Left lung (tissue), 10 donors: ENCODE data around the gene ELP2. TPM values are rescaled to one million over a fixed set of nuclear protein-coding genes. Genes with fewer than 3 reads are reported as not detected.

ENCODE experiments used
- ATAC-seq: fragments of 200-7000 bp; cut with Tn5 transposase; one replicate; pipeline ENCODE4 v1.9.1; 2020; ENCODE audit warnings: moderate library complexity
- DNase-seq, 4 donors: peaks; one replicate each; pipeline ENCODE4 v3.0.0-alpha.2; 2013 to 2020
- H3K27ac ChIP-seq, 2 donors: fragments of 200-600 bp; sonication (generic) in 1 of 2; one replicate each; pipeline versions ENCODE4 v1.5.0 to v1.8.0; 2020 to 2021
- H3K27me3 ChIP-seq, 2 donors: fragments of 200-600 bp; sonication (generic) in 1 of 2; one replicate each; pipeline versions ENCODE4 v1.5.0 to v1.8.0; 2020 to 2021
- H3K36me3 ChIP-seq, 2 donors: fragments of 200-600 bp; sonication (generic) in 1 of 2; one replicate each; pipeline versions ENCODE4 v1.5.0 to v1.8.0; 2020 to 2021
- H3K4me1 ChIP-seq, 2 donors: fragments of 200-600 bp; one replicate each; pipeline ENCODE4 v1.8.0; 2021
- H3K4me3 ChIP-seq, 2 donors: fragments of 200-600 bp; sonication (generic) in 1 of 2; one replicate each; pipeline versions ENCODE4 v1.5.0 to v1.8.0; 2020 to 2021; ENCODE audit warnings: mild to moderate bottlenecking in 1 of 2
- H3K9me3 ChIP-seq, 2 donors: fragments of 200-600 bp; sonication (generic) in 1 of 2; one replicate each; pipeline versions ENCODE4 v1.5.0 to v1.8.0; 2020 to 2021
- intact Hi-C, 2 donors: fragments of 100-400 bp; cut with DNase I; formaldehyde crosslinking; loops; one replicate each; pipeline versions ENCODE4 v1.11.2 to v1.14.2; 2022
- polyA plus RNA-seq, 6 donors: library from polyadenylated mRNA; unstranded; fragments of 120-200 nt; gene quantifications; one replicate each; pipeline ENCODE4 v1.2.1, GENCODE V29; 2013; ENCODE audit not compliant: insufficient read length in 6 of 6
- total RNA-seq, 2 donors: library from RNA; stranded (reverse); fragmentation: NEBNext Ultra II Directional; extraction: Animal tissue kit (Norgen Biotek cat#: 25700); gene quantifications; one replicate each; pipeline ENCODE4 v1.2.1, GENCODE V29; 2021
- TF ChIP-seq, protein P1 (sequence below), 2 donors: fragments of 200-600 bp; sonication (generic) in 1 of 2; IDR thresholded peaks; one replicate each; pipeline versions ENCODE4 v1.5.0 to v1.8.0; 2021; ENCODE audit warnings: antibody characterized with exemption in 2 of 2
- donor health status: DM: no; HTN: yes; CAD: no.
- donor health status: DM: no; HTN: no; CAD: no.

The ELP2 gene
- total and polyA plus RNA-seq, 8 donors: 55.6 to 154 (median 122) TPM

DNA sequence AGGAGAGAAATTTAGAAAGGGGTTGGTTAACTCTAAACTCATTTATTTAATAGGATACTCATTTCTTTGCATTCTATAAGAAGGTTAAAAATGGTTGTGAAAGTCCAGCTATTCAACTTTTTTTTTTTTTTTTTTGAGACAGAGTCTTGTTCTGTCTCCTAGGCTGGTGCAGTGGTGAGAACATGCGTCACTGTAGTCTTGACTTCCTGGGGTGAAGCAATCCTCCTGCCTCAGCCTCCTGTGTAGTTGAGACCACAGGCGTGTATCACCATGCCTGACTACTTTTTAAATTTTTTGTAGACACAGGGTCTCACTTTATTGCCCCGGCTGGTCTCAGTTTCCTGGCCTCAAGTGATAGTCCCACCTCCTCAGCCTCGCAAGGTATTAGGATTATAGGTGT is 11.9 kb downstream of the ELP2 start:
- no peaks in the 10 kb centered on the region for H3K27me3 ChIP-seq

GRCh38 chr18:36142751-36143150 is 13.1 kb downstream of the ELP2 start:
- no peaks in the 10 kb centered on the region for H3K4me1 ChIP-seq
- H3K27me3 ChIP-seq: no peaks in the 10 kb centered on the region
- intact Hi-C loops: no loop called here
- H3K36me3 ChIP-seq: peaks cover 0 to 96% of the 10 kb centered on the region in 2 donors
- H3K27ac ChIP-seq: no peak overlapping the region
- H3K9me3 ChIP-seq: no peaks in the 10 kb centered on the region
- H3K4me3 ChIP-seq: no peak overlapping the region
- TF ChIP-seq, protein P1, sequence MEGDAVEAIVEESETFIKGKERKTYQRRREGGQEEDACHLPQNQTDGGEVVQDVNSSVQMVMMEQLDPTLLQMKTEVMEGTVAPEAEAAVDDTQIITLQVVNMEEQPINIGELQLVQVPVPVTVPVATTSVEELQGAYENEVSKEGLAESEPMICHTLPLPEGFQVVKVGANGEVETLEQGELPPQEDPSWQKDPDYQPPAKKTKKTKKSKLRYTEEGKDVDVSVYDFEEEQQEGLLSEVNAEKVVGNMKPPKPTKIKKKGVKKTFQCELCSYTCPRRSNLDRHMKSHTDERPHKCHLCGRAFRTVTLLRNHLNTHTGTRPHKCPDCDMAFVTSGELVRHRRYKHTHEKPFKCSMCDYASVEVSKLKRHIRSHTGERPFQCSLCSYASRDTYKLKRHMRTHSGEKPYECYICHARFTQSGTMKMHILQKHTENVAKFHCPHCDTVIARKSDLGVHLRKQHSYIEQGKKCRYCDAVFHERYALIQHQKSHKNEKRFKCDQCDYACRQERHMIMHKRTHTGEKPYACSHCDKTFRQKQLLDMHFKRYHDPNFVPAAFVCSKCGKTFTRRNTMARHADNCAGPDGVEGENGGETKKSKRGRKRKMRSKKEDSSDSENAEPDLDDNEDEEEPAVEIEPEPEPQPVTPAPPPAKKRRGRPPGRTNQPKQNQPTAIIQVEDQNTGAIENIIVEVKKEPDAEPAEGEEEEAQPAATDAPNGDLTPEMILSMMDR (IDR thresholded peaks at IDR 0.05): no peak
- DNase-seq (no peak), ATAC-seq (no peak)

More for the DNA sequence above, 11.9 kb downstream of the ELP2 start:
- TF ChIP-seq, protein P1 (IDR thresholded peaks at IDR 0.05): no peak
- Histone ChIP-seq H3K36me3 (peaks cover 0 to 96% of the 10 kb centered on the region in 2 donors), H3K4me3 (no peak overlapping the region), H3K9me3 (no peaks in the 10 kb centered on the region), H3K4me1 (no peaks in the 10 kb centered on the region), H3K27ac (no peak overlapping the region)
- intact Hi-C loops: no loop called here
- DNase-seq (no peak), ATAC-seq (no peak)

DNA sequence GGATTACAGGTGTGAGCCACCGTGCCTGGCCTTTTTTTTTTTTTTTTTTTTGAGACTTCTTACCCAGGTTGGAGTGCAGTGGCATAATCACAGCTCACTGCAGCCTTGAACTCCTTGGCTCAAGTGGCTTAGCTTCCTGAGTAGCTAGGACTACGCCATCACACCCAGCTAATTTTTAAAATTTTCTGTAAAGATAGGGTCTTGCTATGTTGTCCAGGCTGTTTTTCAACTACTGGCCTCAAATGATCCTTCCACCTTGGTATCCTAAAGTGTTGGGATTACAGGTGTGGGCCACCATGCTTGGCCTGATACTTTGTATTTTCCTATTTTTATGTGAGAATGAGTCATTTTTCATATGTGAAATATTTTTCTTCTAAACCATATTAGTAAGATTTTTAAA is 13.7 kb downstream of the ELP2 start:
- TF ChIP-seq, protein P1 (IDR thresholded peaks at IDR 0.05): no peak
- ATAC-seq (no peak), DNase-seq (no peak)
- no peak overlapping the region for H3K27ac ChIP-seq
- H3K9me3 ChIP-seq: no peaks in the 10 kb centered on the region
- no peak overlapping the region for H3K4me3 ChIP-seq
- intact Hi-C loops: no loop called here
- H3K27me3 ChIP-seq: no peaks in the 10 kb centered on the region
- H3K36me3 ChIP-seq: peaks cover 0 to 96% of the 10 kb centered on the region in 2 donors
- H3K4me1 ChIP-seq: no peaks in the 10 kb centered on the region

DNA sequence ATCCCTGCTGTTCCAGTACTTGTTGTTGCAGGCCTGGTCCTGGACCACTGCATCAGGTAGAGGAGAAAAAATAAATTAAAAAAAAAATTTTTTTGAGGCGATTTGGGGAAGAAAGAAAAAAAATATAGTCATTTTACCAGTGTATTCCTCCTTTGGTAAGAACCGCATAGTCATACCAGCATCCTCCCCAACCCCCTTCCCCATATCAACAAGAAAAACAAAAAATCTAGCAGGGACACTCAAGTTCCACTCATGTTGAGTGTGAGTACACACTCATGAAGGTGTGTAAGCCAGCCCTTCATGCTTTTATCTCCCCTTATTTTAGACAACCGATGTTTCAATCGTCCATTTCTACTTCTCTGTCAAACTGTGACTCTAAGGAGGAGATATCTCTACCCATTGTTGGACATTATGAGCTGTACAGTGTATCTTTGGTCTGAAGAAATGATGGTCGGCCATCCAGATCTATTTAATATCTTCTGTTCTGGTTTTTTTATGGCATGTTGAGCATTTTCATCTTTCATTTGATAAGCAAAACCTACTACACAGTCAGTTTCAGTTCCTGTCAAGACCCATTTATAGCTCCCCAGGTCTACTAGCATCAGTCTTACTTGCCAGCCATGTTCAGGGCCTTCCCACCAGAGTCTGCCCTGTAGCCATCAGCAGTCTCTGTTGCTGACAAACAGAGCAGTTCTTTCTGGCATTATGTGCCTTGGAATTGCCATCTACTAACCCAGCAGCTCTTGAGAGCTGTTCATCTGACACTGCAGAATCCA is 20.0 kb downstream of the ELP2 start:
- TF ChIP-seq, protein P1 (IDR thresholded peaks at IDR 0.05): no peak
- DNase-seq (no peak), ATAC-seq (no peak)
- Histone ChIP-seq H3K27ac (no peak overlapping the region), H3K4me1 (no peaks in the 10 kb centered on the region), H3K4me3 (no peak overlapping the region), H3K36me3 (peaks cover 0 to 94% of the 10 kb centered on the region in 2 donors), H3K9me3 (no peaks in the 10 kb centered on the region), H3K27me3 (no peaks in the 10 kb centered on the region)
- intact Hi-C loops: no loop called here

DNA sequence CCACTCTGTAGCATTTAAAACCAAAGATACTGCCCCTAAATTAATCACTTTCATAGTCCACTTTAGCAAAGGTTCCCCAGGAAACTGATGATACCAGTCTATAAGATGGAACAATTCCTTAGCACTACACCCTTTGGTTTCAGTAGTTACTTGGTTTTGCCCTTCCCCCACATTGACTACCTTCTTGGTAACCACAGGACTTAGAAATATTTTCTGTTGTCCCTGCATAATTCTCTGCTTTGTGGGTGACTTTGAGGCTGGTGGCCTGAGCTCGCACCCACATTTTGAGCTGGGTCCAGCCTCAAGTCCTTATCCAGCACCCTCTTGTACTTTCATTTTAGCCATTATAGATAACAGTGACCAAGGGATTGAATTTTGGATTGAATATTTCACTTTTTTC is 23.1 kb downstream of the ELP2 start:
- no peaks in the 10 kb centered on the region for H3K27me3 ChIP-seq
- ATAC-seq (no peak), DNase-seq (no peak)
- TF ChIP-seq, protein P1 (IDR thresholded peaks at IDR 0.05): no peak
- peaks cover 0 to 95% of the 10 kb centered on the region in 2 donors for H3K36me3 ChIP-seq
- no peaks in the 10 kb centered on the region for H3K9me3 ChIP-seq
- H3K4me1 ChIP-seq: no peaks in the 10 kb centered on the region
- intact Hi-C loops: no loop called here
- no peak overlapping the region for H3K4me3 ChIP-seq
- H3K27ac ChIP-seq: peak overlapping the region in 1 of 2 donors; percentile 19
